OCI-M2 (cell line): Measurements from ENCODE around the gene ABRAXAS1.

Experiments used
- DNase-seq: peaks from one replicate; lab custom pipeline; 2025; ENCODE audit not compliant: unreplicated experiment; lab: John Stamatoyannopoulos, UW

The ABRAXAS1 gene

DNA sequence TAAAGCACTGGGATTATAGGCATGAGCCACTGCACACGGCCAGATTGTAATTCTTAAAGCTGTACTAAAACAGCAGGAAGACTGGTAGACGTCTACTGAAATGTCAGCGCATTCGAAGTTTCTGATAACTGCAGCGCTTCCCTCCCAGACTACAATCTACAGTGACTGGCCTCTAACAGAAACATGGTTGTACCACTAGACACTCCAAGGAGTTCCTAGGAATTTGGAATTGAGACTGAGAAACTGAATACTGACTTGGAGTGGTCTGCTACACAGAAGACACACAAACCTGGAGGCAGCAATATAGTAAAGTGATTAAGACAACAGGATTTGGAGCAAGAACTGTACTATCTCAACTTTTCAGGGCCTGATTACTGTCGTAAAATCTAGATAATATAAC, 30.2 kb downstream of the ABRAXAS1 start:
- no peak for DNase-seq

DNA sequence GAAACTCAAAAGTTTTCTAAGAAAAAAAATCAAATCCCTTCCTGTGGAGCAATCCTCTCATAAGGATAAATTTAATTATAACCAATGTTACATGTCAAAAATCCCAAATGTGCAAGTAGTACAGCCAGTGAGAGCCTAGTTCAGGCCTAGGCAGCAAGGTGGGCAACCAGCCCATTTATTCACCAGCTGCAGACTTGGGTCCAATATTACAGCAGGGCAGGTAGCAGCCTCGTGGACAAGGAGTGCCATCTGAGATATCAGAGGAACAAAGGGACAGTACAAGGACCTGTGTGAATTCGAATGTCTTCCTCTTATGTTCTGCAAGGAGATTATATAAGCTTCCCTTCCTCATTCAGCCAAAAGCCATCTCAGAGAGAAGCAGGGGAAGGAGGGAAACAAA, 35.9 kb downstream of the ABRAXAS1 start:
- DNase-seq, result no peak

DNA sequence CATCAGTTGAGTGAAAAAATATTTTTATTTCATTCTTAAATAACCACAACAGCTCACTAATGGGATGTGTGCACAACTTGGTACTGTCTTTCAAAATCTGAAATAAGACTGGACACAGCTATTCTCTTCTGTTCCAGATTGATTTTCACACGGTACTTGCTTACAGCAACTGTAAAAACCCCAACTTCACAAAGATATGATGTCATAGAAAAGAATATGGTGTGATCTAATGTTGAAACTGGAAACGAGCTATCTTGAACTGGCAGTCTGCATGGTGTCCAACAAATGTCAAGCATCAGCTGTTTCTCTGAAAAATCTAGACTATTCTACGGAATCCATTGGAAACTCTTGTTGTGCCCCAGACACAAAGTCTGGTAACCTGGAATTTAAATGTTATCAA, 44.0 kb downstream of the ABRAXAS1 start:
- no peak for DNase-seq

DNA sequence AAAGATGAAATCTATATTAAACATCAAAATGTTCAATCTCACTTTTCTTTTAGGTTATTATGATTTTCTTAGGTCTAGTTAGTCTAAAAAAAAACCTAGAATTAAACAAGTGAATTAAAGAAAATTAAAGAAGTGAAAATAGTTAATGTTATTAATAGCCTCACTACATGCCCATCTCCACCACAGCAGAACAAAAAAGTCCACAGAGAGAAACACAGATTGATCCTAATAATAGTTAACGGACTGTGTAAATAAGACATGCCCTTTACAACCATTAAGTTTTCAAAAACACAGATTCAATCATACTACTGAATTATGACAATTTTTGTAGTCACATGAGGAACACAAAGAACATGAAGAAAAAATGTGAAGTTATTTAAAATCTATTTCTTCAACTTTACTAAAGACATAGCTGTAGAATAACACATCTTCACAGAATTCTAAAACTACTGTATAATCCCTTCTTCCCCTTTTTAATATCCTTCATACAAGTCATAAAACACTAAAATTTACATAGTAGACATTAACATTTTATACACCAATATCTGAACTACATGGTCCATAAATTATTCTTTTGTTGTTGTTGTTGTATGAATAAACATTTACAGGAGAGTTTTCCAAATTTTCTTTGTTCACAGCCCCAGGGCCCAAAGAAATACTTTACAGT, 44.6 kb downstream of the ABRAXAS1 start:
- DNase-seq, result no peak

DNA sequence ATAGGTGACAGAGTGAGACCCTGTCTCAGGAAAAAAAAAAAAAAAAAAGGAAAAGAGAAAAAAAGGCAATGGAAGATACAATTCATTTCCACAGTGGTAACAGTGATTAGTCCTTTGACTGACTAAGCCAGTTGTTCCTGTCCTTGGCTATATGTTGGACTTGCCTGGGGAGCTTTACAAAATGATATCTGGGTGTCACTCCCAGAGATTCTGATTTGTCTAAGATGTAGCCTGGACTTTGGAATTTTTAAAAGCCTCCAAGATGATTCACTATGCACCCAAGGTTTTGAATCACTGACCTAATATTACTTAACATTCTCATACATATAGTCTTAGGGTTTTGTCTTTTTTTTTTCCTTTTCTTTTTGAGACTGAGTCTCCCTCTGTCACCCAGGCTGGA, 46.2 kb downstream of the ABRAXAS1 start:
- DNase-seq, result no peak

DNA sequence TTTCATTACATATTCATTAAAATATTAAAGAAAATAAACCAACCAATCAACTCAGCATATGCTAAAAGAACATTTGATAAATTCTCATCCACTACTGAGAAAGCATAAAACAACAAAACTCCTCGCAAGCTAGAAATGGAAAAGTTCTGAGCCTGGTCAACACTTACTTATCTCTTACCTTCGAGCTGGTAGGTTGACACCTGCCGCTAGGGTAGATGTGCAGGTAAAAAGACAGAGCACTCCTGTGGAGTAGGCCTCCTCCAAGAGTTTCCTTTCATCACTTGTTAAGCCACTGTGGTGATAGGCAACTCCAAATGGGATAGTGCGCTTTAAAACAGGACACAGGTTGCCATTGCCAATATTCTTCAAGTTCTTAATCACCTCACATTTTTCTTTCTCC, 48.2 kb downstream of the ABRAXAS1 start:
- no peak for DNase-seq

DNA sequence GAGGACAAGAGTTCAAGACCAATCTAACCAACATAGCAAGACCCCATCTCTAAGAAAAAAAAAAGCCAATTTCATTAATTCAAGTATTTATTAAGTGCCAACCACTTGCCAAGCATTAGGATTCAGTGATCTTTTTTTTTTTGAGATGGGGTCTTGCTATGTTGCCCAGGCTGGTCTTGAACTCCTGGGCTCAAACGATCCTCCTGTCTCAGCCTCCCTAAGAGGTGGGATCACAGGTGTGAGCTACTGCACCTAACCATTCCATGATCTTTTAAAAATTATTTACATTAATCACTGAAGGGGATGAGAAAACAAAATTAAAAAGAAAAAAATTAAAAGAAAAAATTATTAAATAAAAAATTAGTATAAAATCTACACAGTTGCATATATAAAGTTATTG, 53.7 kb downstream of the ABRAXAS1 start:
- no peak for DNase-seq

DNA sequence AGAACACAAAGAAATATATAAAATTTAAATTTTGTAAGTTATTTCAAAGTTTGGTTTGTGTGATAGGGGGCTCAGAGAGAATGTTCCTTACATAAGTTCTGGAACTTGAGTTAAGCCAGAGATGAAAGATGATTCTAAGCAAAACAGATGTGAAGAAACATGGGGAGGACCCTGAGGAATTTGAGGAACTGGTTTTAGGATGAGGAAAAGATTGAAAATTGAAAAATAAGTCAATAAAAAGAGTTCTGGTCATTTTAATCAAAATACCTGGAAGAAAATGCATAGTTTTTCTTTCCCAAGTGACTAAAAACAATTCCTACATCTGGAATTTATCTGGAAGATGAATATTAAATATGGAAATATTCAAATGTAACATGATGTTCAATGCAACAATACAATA, 66.7 kb downstream of the ABRAXAS1 start:
- DNase-seq, result no peak

DNA sequence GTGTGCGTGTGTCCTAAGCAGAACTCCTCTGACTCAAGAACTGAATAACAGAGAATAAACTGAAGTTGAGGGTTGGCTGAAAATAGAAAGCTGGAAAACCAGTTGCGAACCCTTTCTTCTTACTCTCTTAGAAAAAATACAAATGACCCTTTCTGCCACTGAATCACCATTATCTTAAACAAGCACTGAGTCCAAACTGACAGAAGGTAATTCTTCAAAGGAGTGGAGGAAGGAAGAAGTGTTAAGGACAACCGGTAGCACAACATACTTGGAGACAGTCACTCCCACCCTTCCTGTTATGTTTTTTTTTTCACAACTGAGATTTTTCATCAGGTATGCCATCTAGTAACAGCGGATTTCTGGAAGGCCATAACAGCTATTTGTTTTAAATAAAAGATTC, 67.3 kb downstream of the ABRAXAS1 start:
- no peak for DNase-seq

DNA sequence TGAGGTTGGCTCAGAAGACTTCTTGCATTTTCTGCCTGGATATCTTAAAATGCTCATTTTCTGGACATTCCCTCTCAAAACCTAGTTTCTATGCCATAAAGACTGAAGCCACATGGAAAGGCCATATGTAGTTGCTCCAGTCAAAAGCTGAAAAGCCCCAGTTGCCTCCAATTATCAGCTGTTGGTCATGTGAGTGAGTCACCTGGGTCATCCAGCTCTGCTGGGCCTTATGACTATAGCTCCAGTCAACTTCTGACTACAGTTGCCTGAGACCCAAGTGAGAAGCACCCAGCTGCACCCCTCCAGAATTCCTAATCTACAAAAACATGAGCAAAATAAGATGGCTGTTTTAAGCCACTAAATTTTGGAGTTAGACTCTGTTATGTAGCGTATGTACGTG, 71.2 kb downstream of the ABRAXAS1 start:
- no peak for DNase-seq
